ENCODE results near the gene ENTPD6.

The ENTPD6 gene

GRCh38 chr20:25173321-25173720 lies 22.2 kb upstream of the ENTPD6 start:
- DNase-seq (ENCODE audit: extremely low read depth, insufficient read length), result no peak
- TF ChIP-seq CTCF (IDR thresholded peaks at IDR 0.05; ENCODE audit: insufficient read depth, low read length, poor library complexity, severe bottlenecking), result no peak

GRCh38 chr20:25173886-25174308 lies 21.6 kb upstream of the ENTPD6 start:
- no peak for TF ChIP-seq CTCF (IDR thresholded peaks at IDR 0.05; ENCODE audit: insufficient read depth, low read length, poor library complexity, severe bottlenecking)
- H3K36me3 ChIP-seq (ENCODE audit: control insufficient read depth, insufficient read depth, low read length), result no peaks in the 10 kb centered on the region
- no peaks in the 10 kb centered on the region for H3K27me3 ChIP-seq (replicated peaks; ENCODE audit: control insufficient read depth, insufficient read depth, low read length)
- H3K4me3 ChIP-seq (replicated peaks; ENCODE audit: low read depth, low read length), result no peak overlapping the region
- DNase-seq (ENCODE audit: extremely low read depth, insufficient read length), result no peak

More at GRCh38 chr20:25173321-25173720, 22.2 kb upstream of the ENTPD6 start:
- no peaks in the 10 kb centered on the region for H3K36me3 ChIP-seq (ENCODE audit: control insufficient read depth, insufficient read depth, low read length)
- H3K4me3 ChIP-seq (replicated peaks; ENCODE audit: low read depth, low read length), result no peak overlapping the region
- H3K27me3 ChIP-seq (replicated peaks; ENCODE audit: control insufficient read depth, insufficient read depth, low read length), result no peaks in the 10 kb centered on the region

GRCh38 chr20:25176184-25176583 lies 19.3 kb upstream of the ENTPD6 start:
- DNase-seq (ENCODE audit: extremely low read depth, insufficient read length), result no peak
- no peak for TF ChIP-seq CTCF (IDR thresholded peaks at IDR 0.05; ENCODE audit: insufficient read depth, low read length, poor library complexity, severe bottlenecking)
- Histone ChIP-seq H3K4me3 (replicated peaks; ENCODE audit: low read depth, low read length) (no peak overlapping the region), H3K27me3 (replicated peaks; ENCODE audit: control insufficient read depth, insufficient read depth, low read length) (no peaks in the 10 kb centered on the region), H3K36me3 (ENCODE audit: control insufficient read depth, insufficient read depth, low read length) (no peaks in the 10 kb centered on the region)

GRCh38 chr20:25177890-25178321 lies 17.6 kb upstream of the ENTPD6 start:
- no peak overlapping the region for H3K4me3 ChIP-seq (replicated peaks; ENCODE audit: low read depth, low read length)
- no peaks in the 10 kb centered on the region for H3K27me3 ChIP-seq (replicated peaks; ENCODE audit: control insufficient read depth, insufficient read depth, low read length)
- no peaks in the 10 kb centered on the region for H3K36me3 ChIP-seq (ENCODE audit: control insufficient read depth, insufficient read depth, low read length)
- no peak for DNase-seq (ENCODE audit: extremely low read depth, insufficient read length)
- TF ChIP-seq CTCF (IDR thresholded peaks at IDR 0.05; ENCODE audit: insufficient read depth, low read length, poor library complexity, severe bottlenecking), result no peak

GRCh38 chr20:25178563-25179438 lies 16.7 kb upstream of the ENTPD6 start:
- DNase-seq (ENCODE audit: extremely low read depth, insufficient read length), result no peak
- no peaks in the 10 kb centered on the region for H3K36me3 ChIP-seq (ENCODE audit: control insufficient read depth, insufficient read depth, low read length)
- peak; percentile 85 for TF ChIP-seq CTCF (IDR thresholded peaks at IDR 0.05; ENCODE audit: insufficient read depth, low read length, poor library complexity, severe bottlenecking)
- H3K4me3 ChIP-seq (replicated peaks; ENCODE audit: low read depth, low read length), result no peak overlapping the region
- no peaks in the 10 kb centered on the region for H3K27me3 ChIP-seq (replicated peaks; ENCODE audit: control insufficient read depth, insufficient read depth, low read length)
